Activated T-cell treated with anti-CD3 and anti-CD28 coated beads, Interleukin-2, amount 50 U/mL, for 24 hours (primary cell): ENCODE results near the gene ATXN1.
A peak's percentile ranks its signal among the peaks of the same experiment; 100 is the strongest.
"Not testable (repeated sequence)": the region's sequence is repeated elsewhere in the genome, so short reads cannot be mapped to it uniquely, and the experiment has no call there.

Experiments used
- DNase-seq: peaks from one replicate; pipeline ENCODE4 v3.0.0-alpha.2; 2020
- H3K27ac Mint-ChIP-seq: 2 replicates; pipeline ENCODE4 v1.8.0; 2020; ENCODE audit warnings: mild to moderate bottlenecking, mixed read lengths
- H3K27me3 Mint-ChIP-seq: 2 replicates; pipeline ENCODE4 v1.8.0; 2020; ENCODE audit warnings: mixed read lengths
- H3K36me3 Mint-ChIP-seq: 2 replicates; pipeline ENCODE4 v1.8.0; 2020; ENCODE audit warnings: low read depth, mixed read lengths
- H3K4me1 Mint-ChIP-seq: 2 replicates; pipeline ENCODE4 v1.8.0; 2020; ENCODE audit warnings: low read depth, mixed read lengths
- H3K4me3 Mint-ChIP-seq: 2 replicates; pipeline ENCODE4 v1.8.0; 2020; ENCODE audit warnings: mild to moderate bottlenecking, moderate library complexity, mixed read lengths
- H3K9me3 Mint-ChIP-seq: 2 replicates; pipeline ENCODE4 v1.8.0; 2020; ENCODE audit warnings: mixed read lengths

ATXN1 gene

DNA sequence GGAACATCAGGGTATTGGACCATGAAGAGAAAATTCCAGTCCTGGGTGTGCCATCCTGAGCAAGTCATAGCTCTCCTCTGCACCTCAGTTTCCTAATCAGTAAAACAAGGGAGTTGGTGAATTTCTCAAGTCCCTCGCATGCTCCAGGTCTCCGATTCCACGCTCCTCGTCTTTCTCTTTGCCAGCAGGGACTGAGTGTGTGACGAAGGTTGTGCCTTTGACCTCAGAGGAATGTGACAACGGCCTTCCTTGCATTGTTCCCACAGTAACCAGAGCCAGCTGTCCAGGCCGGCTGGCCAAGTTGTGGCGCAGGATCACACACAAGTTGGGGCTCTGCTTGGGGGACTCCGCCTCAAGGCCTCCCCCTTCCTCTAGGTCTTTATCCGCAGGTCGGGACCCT is 217.3 kb downstream of the ATXN1 start:
- DNase-seq, result no peak
- Mint-ChIP-seq H3K4me1 (peaks cover 36% of the 10 kb centered on the region), H3K27ac (no peak overlapping the region)

GRCh38 chr6:16543521-16543920 is 217.7 kb downstream of the ATXN1 start:
- Mint-ChIP-seq H3K4me1 (peaks cover 40% of the 10 kb centered on the region), H3K27ac (no peak overlapping the region), H3K27me3 (no peaks in the 10 kb centered on the region), H3K4me3 (no peak overlapping the region), H3K36me3 (peaks cover 43% of the 10 kb centered on the region), H3K9me3 (no peaks in the 10 kb centered on the region)
- no peak for DNase-seq

More for the DNA sequence above, 217.3 kb downstream of the ATXN1 start:
- H3K4me3 Mint-ChIP-seq, result no peak overlapping the region
- no peaks in the 10 kb centered on the region for H3K27me3 Mint-ChIP-seq
- H3K9me3 Mint-ChIP-seq, result no peaks in the 10 kb centered on the region
- H3K36me3 Mint-ChIP-seq, result peaks cover 44% of the 10 kb centered on the region

GRCh38 chr6:16542070-16542469 is 219.2 kb downstream of the ATXN1 start:
- H3K27me3 Mint-ChIP-seq, result no peaks in the 10 kb centered on the region
- H3K36me3 Mint-ChIP-seq, result peaks cover 33% of the 10 kb centered on the region
- no peak overlapping the region for H3K4me3 Mint-ChIP-seq
- H3K9me3 Mint-ChIP-seq, result no peaks in the 10 kb centered on the region
- DNase-seq, result no peak
- H3K27ac Mint-ChIP-seq, result no peak overlapping the region
- H3K4me1 Mint-ChIP-seq, result peaks cover 38% of the 10 kb centered on the region

GRCh38 chr6:16540804-16541752 is 220.2 kb downstream of the ATXN1 start:
- Mint-ChIP-seq H3K27ac (peak overlapping the region; percentile 50), H3K36me3 (peaks cover 24% of the 10 kb centered on the region), H3K4me3 (no peak overlapping the region), H3K4me1 (peaks cover 38% of the 10 kb centered on the region), H3K9me3 (no peaks in the 10 kb centered on the region), H3K27me3 (no peaks in the 10 kb centered on the region)
- DNase-seq, result no peak

- H3K36me3 Mint-ChIP-seq, result peaks cover 20% of the 10 kb centered on the region
- H3K27me3 Mint-ChIP-seq, H3K9me3 Mint-ChIP-seq, DNase-seq, H3K4me3 Mint-ChIP-seq: not testable (repeated sequence)
- peaks cover 40% of the 10 kb centered on the region for H3K4me1 Mint-ChIP-seq
- H3K27ac Mint-ChIP-seq, result peak overlapping the region; percentile 50
Observed at GRCh38 chr6:16540383-16540782, 220.9 kb downstream of the ATXN1 start.

DNA sequence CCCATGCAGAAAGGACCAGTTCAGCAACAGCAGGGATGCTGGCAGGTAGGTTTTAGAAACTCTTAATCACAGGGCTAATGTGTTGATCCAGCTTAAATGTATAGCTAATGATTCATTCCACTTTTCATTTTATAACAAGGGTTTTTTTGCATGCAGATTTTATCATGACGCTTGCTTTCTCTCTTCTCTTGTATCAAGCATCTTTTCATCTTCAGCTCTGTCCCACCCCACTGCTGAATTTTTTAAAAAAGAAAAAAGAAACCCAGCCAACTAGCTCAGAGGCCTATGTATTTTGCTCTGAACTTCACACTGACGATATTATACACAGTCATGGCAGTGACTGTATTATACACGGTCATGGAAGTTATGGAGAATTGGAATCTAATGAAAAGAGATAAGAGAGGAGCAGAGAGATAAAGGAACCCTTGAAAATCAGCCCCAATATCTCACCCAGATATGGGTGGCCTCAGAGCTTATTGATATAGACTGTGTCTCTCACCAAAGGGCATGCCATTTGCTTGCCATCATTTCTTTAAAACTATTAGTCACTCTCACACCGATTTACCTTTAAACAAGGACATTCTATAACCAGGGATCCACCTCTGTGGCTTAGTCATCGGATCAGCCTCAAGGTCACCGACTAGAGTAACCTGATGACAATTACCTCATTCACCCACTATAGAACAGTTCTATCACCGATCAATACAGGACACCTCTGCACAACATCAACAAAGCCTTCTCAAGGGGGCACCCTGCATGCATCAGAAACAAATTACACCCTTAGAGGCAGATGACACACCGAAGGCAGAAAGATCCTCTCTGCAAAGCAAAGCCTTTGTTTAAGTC is 222.0 kb downstream of the ATXN1 start:
- Mint-ChIP-seq H3K36me3 (peaks cover 12% of the 10 kb centered on the region), H3K4me3 (no peak overlapping the region), H3K9me3 (no peaks in the 10 kb centered on the region), H3K4me1 (peaks cover 42% of the 10 kb centered on the region), H3K27ac (peak overlapping the region; percentile 9), H3K27me3 (no peaks in the 10 kb centered on the region)
- DNase-seq, result no peak

DNA sequence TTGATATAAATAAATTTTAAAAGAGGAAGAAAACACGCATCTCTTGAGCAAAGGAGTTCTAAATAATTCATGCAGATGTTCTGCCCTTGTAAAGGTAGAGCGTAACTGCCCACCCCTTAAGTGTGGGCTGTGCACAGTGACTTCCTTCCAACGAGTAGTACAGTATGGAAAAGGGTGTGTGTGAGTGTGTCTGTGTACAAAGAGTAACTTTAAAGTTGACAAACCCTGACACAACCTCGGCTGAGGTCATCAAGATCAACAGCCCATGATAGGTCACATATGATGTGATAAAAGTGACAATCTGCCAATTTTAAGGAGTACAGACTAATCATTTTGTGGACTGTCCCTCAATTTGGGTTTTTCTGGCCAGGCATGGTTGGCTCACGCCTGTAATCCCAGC is 225.7 kb downstream of the ATXN1 start:
- H3K27me3 Mint-ChIP-seq, result no peaks in the 10 kb centered on the region
- peaks cover 14% of the 10 kb centered on the region for H3K36me3 Mint-ChIP-seq
- DNase-seq, result no peak
- H3K4me3 Mint-ChIP-seq, result no peak overlapping the region
- H3K4me1 Mint-ChIP-seq, result peaks cover 52% of the 10 kb centered on the region
- no peak overlapping the region for H3K27ac Mint-ChIP-seq
- H3K9me3 Mint-ChIP-seq, result peaks cover 3% of the 10 kb centered on the region

DNA sequence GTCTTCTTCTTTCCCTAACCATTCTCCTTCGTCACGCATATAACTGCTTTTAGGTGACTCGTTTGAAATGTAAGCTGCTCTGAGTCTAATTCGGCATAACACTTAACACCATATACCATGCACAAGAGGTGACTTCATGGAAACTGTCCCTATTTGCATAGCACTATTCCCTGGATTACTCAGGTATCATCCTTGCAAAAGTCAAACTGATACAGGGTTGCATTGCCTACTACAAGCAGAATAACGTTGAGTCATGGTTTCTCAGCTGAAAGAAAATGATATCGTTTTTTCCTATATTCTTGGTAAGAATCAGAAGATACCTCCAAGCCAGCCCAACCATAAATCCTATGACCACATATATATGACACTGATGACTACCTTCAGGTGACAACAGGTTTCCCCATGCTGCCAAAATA is 227.5 kb downstream of the ATXN1 start:
- H3K4me1 Mint-ChIP-seq, result peaks cover 36% of the 10 kb centered on the region
- H3K9me3 Mint-ChIP-seq, result peaks cover 3% of the 10 kb centered on the region
- H3K27me3 Mint-ChIP-seq, result no peaks in the 10 kb centered on the region
- peaks cover 12% of the 10 kb centered on the region for H3K36me3 Mint-ChIP-seq
- no peak for DNase-seq
- no peak overlapping the region for H3K4me3 Mint-ChIP-seq
- H3K27ac Mint-ChIP-seq, result peak overlapping the region; percentile 94

GRCh38 chr6:16533210-16533609 is 228.1 kb downstream of the ATXN1 start:
- peak overlapping the region; percentile 94 for H3K27ac Mint-ChIP-seq
- no peaks in the 10 kb centered on the region for H3K27me3 Mint-ChIP-seq
- H3K9me3 Mint-ChIP-seq, result peaks cover 3% of the 10 kb centered on the region
- no peak for DNase-seq
- H3K36me3 Mint-ChIP-seq, result peaks cover 12% of the 10 kb centered on the region
- H3K4me1 Mint-ChIP-seq, result peaks cover 35% of the 10 kb centered on the region
- no peak overlapping the region for H3K4me3 Mint-ChIP-seq

DNA sequence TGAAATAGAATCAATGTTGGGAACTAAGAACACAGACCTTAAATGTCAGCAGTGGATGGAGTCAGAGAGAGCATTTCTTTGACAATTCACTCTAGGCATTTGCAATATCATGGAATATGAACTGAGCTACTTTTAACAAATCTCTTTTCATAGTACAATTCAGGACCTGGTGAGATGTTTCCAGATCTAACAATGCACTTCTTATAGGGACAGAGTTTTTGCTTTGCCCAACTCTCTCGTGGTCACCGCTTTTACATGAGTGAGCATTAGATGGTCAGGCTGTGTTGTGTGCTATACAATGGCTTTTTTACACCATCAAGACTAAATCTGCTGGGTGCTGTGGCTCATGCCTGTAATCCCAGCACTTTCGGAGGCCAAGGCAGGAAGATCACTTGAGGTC is 233.6 kb downstream of the ATXN1 start:
- H3K4me3 Mint-ChIP-seq, result no peak overlapping the region
- DNase-seq, result no peak
- H3K36me3 Mint-ChIP-seq, result peaks cover 26% of the 10 kb centered on the region
- H3K27ac Mint-ChIP-seq, result no peak overlapping the region
- peaks cover 22% of the 10 kb centered on the region for H3K4me1 Mint-ChIP-seq
- H3K27me3 Mint-ChIP-seq, result no peaks in the 10 kb centered on the region
- no peaks in the 10 kb centered on the region for H3K9me3 Mint-ChIP-seq

GRCh38 chr6:16524380-16524707 is 236.9 kb downstream of the ATXN1 start:
- Mint-ChIP-seq H3K4me3 (no peak overlapping the region), H3K27ac (peak overlapping the region; percentile 27), H3K36me3 (peaks cover 37% of the 10 kb centered on the region), H3K4me1 (peaks cover 22% of the 10 kb centered on the region), H3K9me3 (no peaks in the 10 kb centered on the region), H3K27me3 (no peaks in the 10 kb centered on the region)
- DNase-seq, result no peak

GRCh38 chr6:16523606-16524379 is 237.5 kb downstream of the ATXN1 start:
- no peak overlapping the region for H3K27ac Mint-ChIP-seq
- H3K9me3 Mint-ChIP-seq, result no peaks in the 10 kb centered on the region
- peaks cover 28% of the 10 kb centered on the region for H3K4me1 Mint-ChIP-seq
- H3K4me3 Mint-ChIP-seq, result no peak overlapping the region
- peaks cover 37% of the 10 kb centered on the region for H3K36me3 Mint-ChIP-seq
- H3K27me3 Mint-ChIP-seq, result no peaks in the 10 kb centered on the region
- no peak for DNase-seq

GRCh38 chr6:16522937-16523336 is 238.3 kb downstream of the ATXN1 start:
- Mint-ChIP-seq H3K4me1 (peaks cover 35% of the 10 kb centered on the region), H3K27me3 (no peaks in the 10 kb centered on the region), H3K27ac (no peak overlapping the region), H3K9me3 (no peaks in the 10 kb centered on the region), H3K4me3 (no peak overlapping the region), H3K36me3 (peaks cover 37% of the 10 kb centered on the region)
- no peak for DNase-seq

DNA sequence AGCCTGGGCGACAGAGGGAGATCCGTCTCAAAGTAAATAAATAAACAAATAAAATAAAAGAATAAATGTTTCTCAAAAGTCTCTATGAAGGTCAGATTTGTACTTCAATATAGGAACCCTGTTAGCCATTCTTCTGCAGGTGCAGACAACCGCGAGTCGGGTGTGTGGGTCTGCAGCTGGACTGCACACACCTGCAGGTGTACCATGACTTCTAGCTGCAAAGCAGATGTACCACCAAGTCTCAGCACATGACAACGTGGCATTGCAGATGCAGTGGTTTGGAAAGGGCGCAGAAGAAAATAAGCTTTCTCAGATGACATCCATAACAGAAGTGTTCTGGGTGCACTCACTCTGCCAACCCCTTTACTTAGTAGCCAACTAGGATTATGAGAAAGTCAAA is 239.7 kb downstream of the ATXN1 start:
- DNase-seq, result no peak
- Mint-ChIP-seq H3K27ac (no peak overlapping the region), H3K4me3 (no peak overlapping the region), H3K27me3 (no peaks in the 10 kb centered on the region), H3K9me3 (no peaks in the 10 kb centered on the region), H3K36me3 (peaks cover 41% of the 10 kb centered on the region), H3K4me1 (peaks cover 44% of the 10 kb centered on the region)
